K562 (cell line): ENCODE results near the gene MATN4. TPM values are rescaled to one million over a fixed set of nuclear protein-coding genes. Genes with fewer than 3 reads are reported as not detected.

ENCODE experiments used
- ADNP ChIP-seq: fragments of 200-800 bp; sonication (Bioruptor generic); IDR thresholded peaks from 2 replicates; pipeline ENCODE4 v1.6.1; 2016; ENCODE audit warnings: missing genetic modification characterization, missing compliant biosample characterization
- BRD9 ChIP-seq: fragments of 450-650 bp; IDR thresholded peaks from 2 replicates; pipeline ENCODE4 v1.6.1; 2018; ENCODE audit warnings: low read depth; ENCODE audit not compliant: partially characterized antibody
- C11orf30 ChIP-seq: fragments of 450-650 bp; IDR thresholded peaks from 2 replicates; pipeline ENCODE4 v1.6.1; 2016; ENCODE audit warnings: low read depth, mild to moderate bottlenecking
- CHAMP1 ChIP-seq: fragments of 450-650 bp; IDR thresholded peaks from 2 replicates; pipeline ENCODE4 v1.6.1; 2016; ENCODE audit warnings: mild to moderate bottlenecking
- CREM ChIP-seq: IDR thresholded peaks from 2 replicates; pipeline ENCODE4 v1.6.1; 2014; ENCODE audit warnings: antibody characterized with exemption, low read depth
- FOXK2 ChIP-seq, 2 experiments: fragments of 450-650 bp; IDR thresholded peaks in 1 of 2; conservative IDR thresholded peaks in 1 of 2; 2 replicates each; pipeline ENCODE4 v1.6.1; 2016; ENCODE audit warnings: low read depth in 2 of 2, mild to moderate bottlenecking in 1 of 2
- NR2C2 ChIP-seq, 2 experiments: fragments of 200-800 bp in 1 of 2; sonication (Bioruptor generic) in 1 of 2; sonication (generic) in 1 of 2; formaldehyde crosslinking in 1 of 2; IDR thresholded peaks; 2 replicates each; pipeline versions ENCODE4 v1.6.1 to v1.8.0; 2016 to 2022; ENCODE audit warnings: mild to moderate bottlenecking in 1 of 2, missing compliant biosample characterization in 1 of 2, missing genetic modification characterization in 1 of 2, missing genetic modification reagents in 1 of 2
- PKNOX1 ChIP-seq: fragments of 450-650 bp; IDR thresholded peaks from 2 replicates; pipeline ENCODE4 v1.6.1; 2016
- SMARCA4 ChIP-seq: fragments of 450-650 bp; IDR thresholded peaks from 2 replicates; pipeline ENCODE4 v1.6.1; 2016
- SRSF7 ChIP-seq: fragments of 200-400 bp; formaldehyde crosslinking; optimal IDR thresholded peaks from 2 replicates; pipeline ENCODE3; 2017; ENCODE audit warnings: mild to moderate bottlenecking, low read depth, low read length
- STAT5A ChIP-seq: IDR thresholded peaks from 2 replicates; pipeline ENCODE4 v1.6.1; 2012; ENCODE audit warnings: low read length, inconsistent platforms, borderline replicate concordance
- TEAD4 ChIP-seq, 2 experiments: sonication (generic) in 1 of 2; formaldehyde crosslinking in 1 of 2; IDR thresholded peaks; 2 replicates each; pipeline versions ENCODE4 v1.6.1 to v1.8.0; 2012 to 2022; ENCODE audit warnings: borderline replicate concordance in 1 of 2, inconsistent platforms in 1 of 2, low read length in 1 of 2, mild to moderate bottlenecking in 1 of 2, missing genetic modification reagents in 1 of 2
- USF1 ChIP-seq: sonication (generic); formaldehyde crosslinking; IDR thresholded peaks from 2 replicates; pipeline ENCODE4 v1.9.0; 2022; ENCODE audit warnings: mild to moderate bottlenecking, missing genetic modification reagents
- USF2 ChIP-seq: sonication (generic); formaldehyde crosslinking; IDR thresholded peaks from 2 replicates; pipeline ENCODE4 v1.5.0; 2020; ENCODE audit warnings: missing genetic modification reagents
- ZNF740 ChIP-seq, 3 experiments: fragments of 200-800 bp in 1 of 3; sonication (Bioruptor generic) in 1 of 3; sonication (generic) in 1 of 3; formaldehyde crosslinking in 1 of 3; IDR thresholded peaks; 2 replicates each; pipeline versions ENCODE4 v1.6.1 to v1.8.0; 2016 to 2022; ENCODE audit warnings: mild to moderate bottlenecking in 2 of 3, missing compliant biosample characterization in 2 of 3, missing genetic modification characterization in 2 of 3, missing genetic modification reagents in 1 of 3
- polyA plus RNA-seq, 8 experiments: library from polyadenylated mRNA; depleted of rRNA in 4 of 8; stranded (reverse) in 5 of 8; unstranded in 3 of 8; fragments of >200 nt; fragmentation: Nextera tagmentation in 2 of 8; fragmentation: Illumina TruSeq in 1 of 8; extraction: Ambion mirVana in 2 of 8; extraction: Trizol in 1 of 8; gene quantifications; 2 replicates each; pipeline versions ENCODE4 v1.2.1 to v1.2.3, GENCODE V29; 2011 to 2014; ENCODE audit warnings: inconsistent platforms in 1 of 8, missing spikeins in 1 of 8
- total RNA-seq, 7 experiments: library from RNA; depleted of rRNA in 6 of 7; stranded (reverse); fragments of >200 nt in 6 of 7; fragmentation: Illumina TruSeq in 2 of 7; extraction: Trizol in 2 of 7; gene quantifications; 2 replicates each; pipeline versions ENCODE4 v1.2.1 to v1.2.3, GENCODE V29; 2011 to 2021; ENCODE audit warnings: low replicate concordance in 1 of 7

The MATN4 gene
- total and polyA plus RNA-seq, 9 of the 15 experiments (the other 6 are each of a cell fraction or from before 2014, with no cell fraction given) = 0.09 TPM; not detected in 8

- 0 out of 2 replicates have a peak, but pooled peaks have one; percentile 14 for TF ChIP-seq USF2 (CRISPR knock-in tag)
- peak; percentile 48; the same call in 1 of the 2 replicates for TF ChIP-seq SMARCA4
- TF ChIP-seq PKNOX1 = peak; percentile 27; the same call in 1 of the 2 replicates
- no peak for TF ChIP-seq BRD9
- TF ChIP-seq C11orf30 = no peak
- no peak for TF ChIP-seq FOXK2 (conservative IDR thresholded peaks at IDR 0.05 in 1 of 2, IDR thresholded peaks at IDR 0.05 in 1 of 2; ENCODE audit: low read depth in 2 of 2)
- 0 out of 2 replicates have a peak, but pooled peaks have one; percentile 4 for TF ChIP-seq CREM
- peak; percentile 33 for TF ChIP-seq USF1
- no peak for TF ChIP-seq SRSF7
- no peak for TF ChIP-seq CHAMP1
- no peak for TF ChIP-seq ADNP
- no peak for TF ChIP-seq TEAD4 (IDR thresholded peaks at IDR 0.05; ENCODE audit: low read length)
- TF ChIP-seq TEAD4 (CRISPR knock-in tag; IDR thresholded peaks at IDR 0.05; ENCODE audit: borderline replicate concordance) = no peak
- no peak for TF ChIP-seq STAT5A
- no peak for TF ChIP-seq NR2C2 (CRISPR knock-in tag; IDR thresholded peaks at IDR 0.05)
- TF ChIP-seq NR2C2 (tag; IDR thresholded peaks at IDR 0.05) = no peak; the same call in 1 of the 2 replicates
- TF ChIP-seq ZNF740 (CRISPR knock-in tag; IDR thresholded peaks at IDR 0.05) = no peak
- no peak for TF ChIP-seq ZNF740 (tag; IDR thresholded peaks at IDR 0.05)
Observed at GRCh38 chr20:45341939-45342854, 34.1 kb upstream of the MATN4 start (continued).
